Vagina (tissue), 2 donors: ENCODE measurements around the gene MARCHF9.

Source experiments
- CTCF ChIP-seq, 3 experiments: fragments of 450-650 bp in 2 of 3; fragments of 200-600 bp in 1 of 3; sonication (generic) in 1 of 3; IDR thresholded peaks; one replicate each; pipeline ENCODE4 v1.5.1; 2017 to 2019; ENCODE audit warnings: antibody characterized with exemption in 3 of 3, mild to moderate bottlenecking in 2 of 3, moderate library complexity in 2 of 3
- POLR2A ChIP-seq, 2 donors: fragments of 450-650 bp; IDR thresholded peaks; one replicate each; pipeline ENCODE4 v1.6.1; 2017; ENCODE audit warnings: antibody characterized with exemption in 2 of 2, mild to moderate bottlenecking in 2 of 2, moderate library complexity in 2 of 2
- POLR2AphosphoS5 ChIP-seq, 2 donors: sonication (generic); formaldehyde crosslinking; IDR thresholded peaks; one replicate each; pipeline ENCODE4 v1.9.0; 2017; ENCODE audit warnings: antibody characterized with exemption in 2 of 2, mild to moderate bottlenecking in 2 of 2, low read depth in 1 of 2; ENCODE audit not compliant: insufficient read depth in 1 of 2

GRCh38 chr12:57708296-57708695 is 46.6 kb upstream of the MARCHF9 start:
- TF ChIP-seq CTCF (IDR thresholded peaks at IDR 0.05), result no peak
- TF ChIP-seq POLR2AphosphoS5 (IDR thresholded peaks at IDR 0.05; ENCODE audit: insufficient read depth in 1 of 2, low read depth in 1 of 2), result no peak
- no peak for TF ChIP-seq POLR2A (IDR thresholded peaks at IDR 0.05)
